ENCODE measurements around the gene MEP1A. TPM values are rescaled to one million over a fixed set of nuclear protein-coding genes. Genes with fewer than 3 reads are reported as not detected.

MEP1A gene
- total RNA-seq, 6 experiments from 2014 or later: 0.07 to 0.18 TPM; not detected in 4

- Histone ChIP-seq H3K9me3 (no peaks in the 10 kb centered on the region), H3K36me3 (no peaks in the 10 kb centered on the region), H3K4me3 (no peak overlapping the region), H3K27ac (no peak overlapping the region), H3K4me1 (no peaks in the 10 kb centered on the region), H3K27me3 (no peaks in the 10 kb centered on the region)
- peak; percentile 70 to 82 (median 80) for ATAC-seq
- peak in 1 of 3 donors; percentile 56 for DNase-seq
- intact Hi-C loops (cut with DNase I): loop anchor here in 1 of 2 donors (10.0 kb wide), 1 partner anchor 367 kb away; no protein-coding TSS in a partner anchor
- TF ChIP-seq, protein P1, sequence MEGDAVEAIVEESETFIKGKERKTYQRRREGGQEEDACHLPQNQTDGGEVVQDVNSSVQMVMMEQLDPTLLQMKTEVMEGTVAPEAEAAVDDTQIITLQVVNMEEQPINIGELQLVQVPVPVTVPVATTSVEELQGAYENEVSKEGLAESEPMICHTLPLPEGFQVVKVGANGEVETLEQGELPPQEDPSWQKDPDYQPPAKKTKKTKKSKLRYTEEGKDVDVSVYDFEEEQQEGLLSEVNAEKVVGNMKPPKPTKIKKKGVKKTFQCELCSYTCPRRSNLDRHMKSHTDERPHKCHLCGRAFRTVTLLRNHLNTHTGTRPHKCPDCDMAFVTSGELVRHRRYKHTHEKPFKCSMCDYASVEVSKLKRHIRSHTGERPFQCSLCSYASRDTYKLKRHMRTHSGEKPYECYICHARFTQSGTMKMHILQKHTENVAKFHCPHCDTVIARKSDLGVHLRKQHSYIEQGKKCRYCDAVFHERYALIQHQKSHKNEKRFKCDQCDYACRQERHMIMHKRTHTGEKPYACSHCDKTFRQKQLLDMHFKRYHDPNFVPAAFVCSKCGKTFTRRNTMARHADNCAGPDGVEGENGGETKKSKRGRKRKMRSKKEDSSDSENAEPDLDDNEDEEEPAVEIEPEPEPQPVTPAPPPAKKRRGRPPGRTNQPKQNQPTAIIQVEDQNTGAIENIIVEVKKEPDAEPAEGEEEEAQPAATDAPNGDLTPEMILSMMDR (IDR thresholded peaks at IDR 0.05): peak; percentile 69 to 78 (median 75)
- no peak for TF ChIP-seq POLR2A (IDR thresholded peaks at IDR 0.05)
- 26% methylated on average over 6 of the region's 6 CpGs for WGBS (ENCODE audit: insufficient coverage, low coverage, low lambda C conversion rate, missing lambda C conversion rate)
These were observed 11.5 kb upstream of the MEP1A start for GRCh38 chr6:46781478-46782378.

GRCh38 chr6:46784535-46784934 is 8.7 kb upstream of the MEP1A start:
- H3K4me3 ChIP-seq: no peak overlapping the region
- no peaks in the 10 kb centered on the region for H3K27me3 ChIP-seq
- 50% methylated on average over 1 of the region's 1 CpG for WGBS (ENCODE audit: insufficient coverage, low coverage, low lambda C conversion rate, missing lambda C conversion rate)
- intact Hi-C loops (cut with DNase I): loop anchor here in 1 of 2 donors (10.0 kb wide), 1 partner anchor 370 kb away; no protein-coding TSS in a partner anchor
- no peaks in the 10 kb centered on the region for H3K36me3 ChIP-seq
- TF ChIP-seq POLR2A (IDR thresholded peaks at IDR 0.05): no peak
- TF ChIP-seq, protein P1 (IDR thresholded peaks at IDR 0.05): no peak
- DNase-seq: no peak
- H3K27ac ChIP-seq: no peak overlapping the region
- peak in 1 of 4 donors; percentile 46 for ATAC-seq
- H3K9me3 ChIP-seq: no peaks in the 10 kb centered on the region
- H3K4me1 ChIP-seq: no peaks in the 10 kb centered on the region

- TF ChIP-seq POLR2A (IDR thresholded peaks at IDR 0.05): no peak
- TF ChIP-seq, protein P1 (IDR thresholded peaks at IDR 0.05): no peak
- ATAC-seq (no peak), DNase-seq (no peak)
- H3K36me3 ChIP-seq: no peaks in the 10 kb centered on the region
- H3K9me3 ChIP-seq: no peaks in the 10 kb centered on the region
- 79% methylated on average over 5 of the region's 5 CpGs for WGBS (ENCODE audit: insufficient coverage, low coverage, low lambda C conversion rate, missing lambda C conversion rate)
- no peaks in the 10 kb centered on the region for H3K27me3 ChIP-seq
- intact Hi-C loops (cut with DNase I): loop anchor here in 1 of 2 donors (10.0 kb wide), 1 partner anchor 373 kb away; no protein-coding TSS in a partner anchor
- no peak overlapping the region for H3K27ac ChIP-seq
- H3K4me3 ChIP-seq: no peak overlapping the region
- no peaks in the 10 kb centered on the region for H3K4me1 ChIP-seq
These were observed 5.2 kb upstream of the MEP1A start for GRCh38 chr6:46787871-46788540.

DNA sequence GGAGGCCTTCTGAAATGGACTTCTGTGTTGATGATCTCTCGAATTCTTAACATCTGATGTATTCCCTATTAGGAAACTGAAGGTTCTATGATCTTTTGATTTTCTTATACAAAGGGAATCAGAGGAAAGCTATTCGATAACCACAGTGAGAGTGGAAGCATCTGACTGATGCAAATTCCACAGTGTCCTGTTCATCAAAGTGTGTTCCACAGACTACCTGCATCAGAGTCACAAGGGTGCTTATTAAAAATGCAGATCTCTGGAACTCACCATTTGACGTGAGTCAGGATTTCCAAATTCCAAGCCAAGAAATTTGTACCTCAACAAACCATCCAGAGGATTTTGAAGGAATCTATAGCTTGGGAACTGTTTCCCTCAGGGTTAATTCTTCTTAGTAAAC is 4.4 kb upstream of the MEP1A start:
- 81% methylated on average over 3 of the region's 3 CpGs for WGBS (ENCODE audit: insufficient coverage, low coverage, low lambda C conversion rate, missing lambda C conversion rate)
- TF ChIP-seq, protein P1 (IDR thresholded peaks at IDR 0.05): no peak
- no peak for TF ChIP-seq POLR2A (IDR thresholded peaks at IDR 0.05)
- Histone ChIP-seq H3K27ac (no peak overlapping the region), H3K36me3 (no peaks in the 10 kb centered on the region), H3K9me3 (no peaks in the 10 kb centered on the region), H3K27me3 (no peaks in the 10 kb centered on the region), H3K4me1 (no peaks in the 10 kb centered on the region), H3K4me3 (no peak overlapping the region)
- no peak for ATAC-seq
- intact Hi-C loops (cut with DNase I): loop anchor here in 1 of 2 donors (10.0 kb wide), 1 partner anchor 374 kb away; no protein-coding TSS in a partner anchor
- no peak for DNase-seq

Measured in right lobe of liver (tissue), 6 donors.